GM19397 (cell line): Measurements from ENCODE around the gene PLCH1.
"Not testable (repeated sequence)": the region's sequence is repeated elsewhere in the genome, so short reads cannot be mapped to it uniquely, and the experiment has no call there.

ENCODE experiments used
- ATAC-seq: cut with Tn5 transposase; IDR thresholded peaks from one replicate; pipeline ENCODE4 v1.9.1; 2021; ENCODE audit warnings: mild to moderate bottlenecking, moderate library complexity; ENCODE audit not compliant: unreplicated experiment

The PLCH1 gene

GRCh38 chr3:155651489-155652218 lies 93.2 kb downstream of the PLCH1 start:
- ATAC-seq: no peak

DNA sequence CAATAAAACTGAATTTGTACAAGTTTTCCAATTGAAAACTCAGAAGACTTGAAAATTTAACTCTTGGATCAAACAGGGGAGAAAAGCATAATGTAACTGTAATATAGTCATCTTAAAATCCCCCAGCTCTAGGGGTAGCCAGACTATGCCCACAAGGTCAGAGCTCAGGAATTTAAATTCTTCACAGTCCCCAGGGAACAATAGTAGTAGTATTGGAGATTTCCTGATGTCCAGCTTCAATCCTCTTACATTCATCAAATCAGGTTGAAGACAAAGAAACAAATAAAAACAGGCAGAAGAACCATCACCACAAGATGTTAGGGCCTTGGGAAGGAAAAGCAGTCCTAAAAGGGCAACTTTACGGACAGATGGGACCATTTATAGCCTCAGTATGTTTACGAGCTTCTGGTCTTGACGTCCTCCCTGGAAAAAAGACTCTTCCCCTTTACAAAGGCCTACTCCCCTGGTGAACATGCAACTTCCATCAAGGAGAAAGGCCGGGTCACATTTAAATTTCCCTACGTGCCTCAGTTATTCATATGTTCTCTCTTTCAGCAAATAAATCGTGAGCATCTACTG lies 96.8 kb downstream of the PLCH1 start:
- no peak for ATAC-seq

- ATAC-seq: no peak
Observed at GRCh38 chr3:155647206-155647605, 97.7 kb downstream of the PLCH1 start.

GRCh38 chr3:155646669-155647068 lies 98.2 kb downstream of the PLCH1 start:
- ATAC-seq: no peak

GRCh38 chr3:155646128-155646527 lies 98.7 kb downstream of the PLCH1 start:
- no peak for ATAC-seq

- no peak for ATAC-seq
Observed at GRCh38 chr3:155643581-155644165, 101.2 kb downstream of the PLCH1 start.

DNA sequence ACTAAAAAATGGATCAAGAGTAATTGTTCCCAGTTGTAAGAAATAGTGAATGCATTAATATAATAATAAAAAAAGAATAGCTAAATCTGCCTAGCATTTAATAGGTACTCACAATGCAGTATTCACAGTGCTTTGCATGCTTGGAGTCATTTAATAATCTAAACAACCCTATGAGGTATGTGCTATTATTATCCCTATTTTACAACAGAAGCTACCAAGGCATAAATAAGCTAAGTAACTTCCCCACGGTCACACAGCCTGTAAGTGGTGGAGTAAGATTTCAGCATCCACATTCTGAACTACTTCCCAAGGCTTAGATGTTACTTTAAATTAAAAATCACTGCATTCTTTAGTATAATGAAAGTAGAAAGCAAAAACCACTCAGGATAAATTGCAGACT lies 102.9 kb downstream of the PLCH1 start:
- ATAC-seq: no peak

DNA sequence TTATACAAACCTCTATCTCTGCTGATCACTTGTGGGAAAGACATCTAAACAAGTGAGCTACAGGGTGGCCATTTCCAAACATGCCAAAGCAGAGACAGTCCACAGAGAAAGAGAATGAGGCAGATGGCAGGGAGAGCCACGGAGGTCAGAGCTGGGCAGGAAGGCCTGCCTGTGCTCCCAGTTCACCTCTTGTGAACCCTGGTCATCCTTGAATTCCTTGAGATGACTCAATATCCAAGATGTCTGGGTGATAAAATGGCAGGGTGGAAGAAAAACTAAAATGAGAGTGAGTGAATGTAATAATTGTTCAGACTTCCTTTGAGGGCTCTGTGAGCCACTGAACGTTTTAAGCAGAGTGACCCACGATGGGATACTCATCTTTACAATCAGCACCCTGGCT lies 104.8 kb downstream of the PLCH1 start:
- no peak for ATAC-seq

GRCh38 chr3:155639462-155640055 lies 105.3 kb downstream of the PLCH1 start:
- no peak for ATAC-seq

DNA sequence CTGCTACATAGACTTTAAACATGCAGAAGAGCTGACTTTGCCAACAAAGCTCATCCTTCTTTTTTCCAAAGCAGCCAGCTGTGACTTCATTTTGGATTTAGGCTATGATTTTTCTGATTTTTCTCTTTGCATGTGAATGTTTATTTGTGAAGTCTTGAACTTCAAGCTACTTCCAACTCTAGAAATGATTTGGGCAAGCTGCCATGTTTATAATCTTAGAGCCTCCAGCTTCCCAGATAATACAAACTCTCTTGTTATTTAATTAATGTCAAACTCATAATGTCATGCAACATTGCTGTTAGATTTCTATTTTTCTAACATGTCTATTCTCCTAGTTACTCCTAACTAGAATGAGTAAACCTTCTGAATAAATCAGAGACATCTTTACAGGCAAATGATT lies 106.4 kb downstream of the PLCH1 start:
- not testable (repeated sequence) for ATAC-seq

- no peak for ATAC-seq
Observed at GRCh38 chr3:155637567-155637966, 107.3 kb downstream of the PLCH1 start.

DNA sequence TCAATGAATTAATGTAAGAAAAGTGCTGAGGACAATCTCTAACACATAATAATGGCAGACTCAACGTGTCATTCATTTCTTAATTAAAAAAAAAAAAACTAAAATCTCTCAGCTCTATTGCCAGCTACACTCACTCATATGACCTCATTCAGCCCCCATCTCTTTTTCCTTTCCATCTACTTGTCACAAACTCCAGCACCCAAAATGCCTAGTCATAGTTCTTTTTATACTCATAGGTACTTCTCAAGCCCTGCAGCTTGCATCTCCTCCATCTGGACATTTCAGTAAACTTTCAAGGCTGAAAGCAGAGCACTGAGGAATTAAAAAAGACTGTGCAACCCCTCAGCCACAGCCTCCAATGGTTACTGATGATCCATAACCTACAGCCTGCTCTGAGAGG lies 109.8 kb downstream of the PLCH1 start:
- no peak for ATAC-seq

DNA sequence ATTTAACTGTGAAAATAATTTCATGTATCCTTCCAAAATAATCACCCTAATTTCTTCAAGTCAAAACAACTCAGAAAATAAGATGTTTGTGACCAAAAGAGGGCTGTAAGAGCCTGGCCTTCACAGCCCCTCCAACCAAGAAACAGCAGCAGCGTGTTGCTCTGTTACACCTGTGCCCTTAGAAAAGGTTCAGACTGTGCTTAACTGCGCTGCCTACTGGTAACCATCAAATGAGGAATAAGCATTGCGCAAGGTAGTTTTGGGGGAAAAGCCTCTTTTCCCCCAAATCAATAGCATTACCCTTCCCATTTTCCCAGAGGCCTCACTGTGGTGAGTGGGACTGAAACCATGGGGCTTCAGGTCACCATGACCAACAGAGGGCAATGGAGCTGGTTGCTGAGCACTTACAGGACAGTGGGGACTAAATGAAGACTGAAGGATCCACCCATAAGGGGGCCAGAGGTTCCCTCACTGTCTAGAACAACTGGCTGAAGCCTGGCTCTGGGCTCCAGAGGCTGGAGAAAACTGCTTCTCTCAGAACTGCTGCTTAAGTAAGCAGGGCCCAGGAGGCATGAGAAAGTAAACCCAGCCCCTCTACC lies 110.7 kb downstream of the PLCH1 start:
- no peak for ATAC-seq

DNA sequence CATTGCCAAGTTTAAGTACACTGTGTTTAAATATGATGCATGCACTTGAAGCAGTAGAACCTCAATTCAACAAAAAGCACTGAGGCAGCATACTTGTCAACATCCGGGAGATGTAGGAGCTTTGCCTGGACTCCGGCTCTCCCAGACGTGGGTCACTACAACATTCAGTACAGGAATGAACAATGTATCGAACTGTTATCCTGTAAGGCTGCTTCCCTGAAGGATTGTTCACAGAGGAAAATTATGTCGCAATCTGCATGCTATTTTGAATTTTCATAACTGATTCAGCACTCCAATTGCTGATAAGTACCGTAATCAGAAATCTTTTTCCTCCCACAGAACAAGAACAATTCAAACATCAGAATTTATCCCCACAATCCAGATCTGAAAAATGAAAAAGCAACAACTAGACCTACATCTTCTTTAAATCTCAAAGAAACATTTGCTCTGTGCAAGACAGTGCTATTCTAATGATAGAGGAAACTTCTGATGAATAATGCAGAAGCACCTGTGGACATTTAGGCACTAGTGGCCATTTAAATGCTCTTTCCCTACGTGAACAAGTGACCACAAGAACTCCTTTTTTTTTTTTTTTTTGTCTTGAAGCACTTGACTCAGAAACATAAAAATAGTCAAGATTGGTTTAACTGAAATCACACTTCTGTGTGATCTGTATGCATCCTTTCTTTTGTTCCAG lies 113.4 kb downstream of the PLCH1 start:
- ATAC-seq: no peak

DNA sequence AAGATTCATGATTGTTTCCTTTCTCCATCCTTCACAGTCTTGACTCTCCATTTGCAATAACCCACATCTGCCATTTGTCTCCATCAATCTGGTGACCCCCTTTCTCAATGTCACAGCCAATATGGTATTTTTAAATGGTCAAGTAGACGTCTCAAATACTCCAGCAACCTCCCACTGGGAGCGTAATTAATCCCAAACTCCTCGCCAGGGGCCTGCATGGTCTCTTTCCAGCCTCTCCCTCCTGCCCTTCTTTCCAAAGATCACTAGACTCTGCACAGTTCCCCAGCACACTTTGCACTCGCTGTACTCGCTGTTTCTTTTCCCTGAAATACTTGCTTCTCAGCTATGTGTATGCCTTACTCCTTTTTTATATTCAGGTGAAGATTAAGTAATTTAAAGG lies 115.3 kb downstream of the PLCH1 start:
- no peak for ATAC-seq

DNA sequence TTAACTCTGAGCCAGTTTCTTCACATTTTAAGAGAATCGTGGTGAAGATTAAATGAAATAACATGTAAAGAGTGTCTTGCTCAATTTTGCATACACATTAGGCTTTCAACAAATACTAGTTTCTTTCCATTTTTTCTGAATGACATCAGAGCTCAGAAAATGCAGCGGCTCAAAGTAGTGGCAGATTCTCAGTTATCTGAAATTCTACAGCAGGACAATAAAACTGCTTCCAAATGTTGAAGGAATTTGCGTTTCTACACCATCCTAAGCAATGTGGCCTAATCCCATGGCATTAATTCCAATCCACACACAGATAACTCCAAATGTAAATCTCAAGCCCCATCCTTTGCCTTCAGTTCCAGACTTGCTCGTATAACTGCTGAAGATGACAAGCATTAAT lies 115.8 kb downstream of the PLCH1 start:
- ATAC-seq: no peak

GRCh38 chr3:155622647-155623046 lies 122.2 kb downstream of the PLCH1 start:
- ATAC-seq: not testable (repeated sequence)

DNA sequence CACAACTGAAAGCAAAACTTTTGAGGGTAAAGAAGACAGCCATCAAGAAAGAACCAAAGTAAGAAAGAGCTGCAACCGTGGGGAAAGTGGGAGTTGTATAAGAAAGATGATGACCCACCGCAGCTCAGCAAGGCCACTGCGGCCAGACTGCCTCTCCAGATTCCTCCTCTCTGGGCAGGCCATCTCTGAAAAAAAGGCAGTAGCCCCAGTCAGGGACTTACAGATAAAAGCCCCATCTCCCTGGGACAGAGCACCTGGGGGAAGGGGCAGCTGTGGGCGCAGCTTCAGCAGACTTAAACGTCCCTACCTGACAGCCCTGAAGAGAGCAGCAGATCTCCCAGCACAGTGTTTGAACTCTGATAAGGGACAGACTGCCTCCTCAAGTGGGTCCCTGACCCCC lies 124.3 kb downstream of the PLCH1 start:
- ATAC-seq: not testable (repeated sequence)

DNA sequence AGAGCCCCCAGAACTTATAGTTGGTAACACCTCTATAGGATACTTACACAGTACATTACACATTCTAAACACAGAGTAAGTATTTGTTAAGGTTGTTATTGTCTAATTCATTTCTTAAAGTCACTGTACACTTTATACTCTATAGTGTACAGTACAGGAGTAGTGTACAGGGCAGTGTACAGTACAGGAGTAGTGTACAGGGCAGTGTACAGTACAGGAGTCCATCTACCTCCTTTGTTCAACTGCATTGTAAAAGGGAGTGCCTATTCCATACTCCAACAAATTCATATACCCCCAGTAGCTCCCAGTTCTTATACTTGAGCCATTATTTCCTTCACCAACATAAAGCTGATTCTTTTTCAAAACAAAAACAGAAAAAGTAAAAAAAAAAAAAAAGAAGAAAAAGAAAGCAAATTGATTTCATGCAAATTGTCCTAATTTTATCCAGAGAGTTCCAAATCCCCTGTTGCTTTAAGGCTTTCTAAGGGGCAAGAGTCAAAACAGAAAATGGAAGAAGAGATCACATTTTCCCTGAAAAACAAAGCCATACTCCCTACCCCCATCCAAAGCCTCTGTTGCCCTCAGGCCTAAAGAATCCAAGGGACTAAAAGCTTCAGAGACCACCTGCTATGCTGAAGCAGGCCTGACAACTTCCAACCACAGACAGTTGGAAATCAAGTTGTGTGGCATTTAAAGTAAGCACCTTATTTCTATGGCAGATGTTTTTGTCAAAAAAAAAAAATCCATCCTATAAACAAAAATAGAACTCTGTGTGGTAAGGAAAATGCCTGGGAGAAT lies 125.6 kb downstream of the PLCH1 start:
- ATAC-seq: no peak

GRCh38 chr3:155618543-155618942 lies 126.3 kb downstream of the PLCH1 start:
- no peak for ATAC-seq
